T47D (cell line): ENCODE results near the gene NARF.
"Not testable (repeated sequence)": the region's sequence is repeated elsewhere in the genome, so short reads cannot be mapped to it uniquely, and the experiment has no call there.

Experiments used
- DNase-seq, 2 experiments: peaks; one replicate each; pipeline versions ENCODE4 v3.0.0 to v3.0.0-alpha.2; 2011 to 2012; ENCODE audit warnings: low read depth in 1 of 2, low spot score in 1 of 2
- JUND ChIP-seq: IDR thresholded peaks from 2 replicates; pipeline ENCODE4 v1.6.1; 2012; ENCODE audit warnings: low read depth
- in situ Hi-C: cut with HindIII; loops from 2 replicates; pipeline ENCODE4 v1.10.0; 2016; ENCODE audit warnings: low sequenced_read_pairs, low pct_unique_long_range_greater_than_20kb

Gene NARF

GRCh38 chr17:82492643-82493225 is 34.2 kb downstream of the NARF start:
- DNase-seq, result no peak
- no peak for TF ChIP-seq JUND
- in situ Hi-C loops, result no loop called here

DNA sequence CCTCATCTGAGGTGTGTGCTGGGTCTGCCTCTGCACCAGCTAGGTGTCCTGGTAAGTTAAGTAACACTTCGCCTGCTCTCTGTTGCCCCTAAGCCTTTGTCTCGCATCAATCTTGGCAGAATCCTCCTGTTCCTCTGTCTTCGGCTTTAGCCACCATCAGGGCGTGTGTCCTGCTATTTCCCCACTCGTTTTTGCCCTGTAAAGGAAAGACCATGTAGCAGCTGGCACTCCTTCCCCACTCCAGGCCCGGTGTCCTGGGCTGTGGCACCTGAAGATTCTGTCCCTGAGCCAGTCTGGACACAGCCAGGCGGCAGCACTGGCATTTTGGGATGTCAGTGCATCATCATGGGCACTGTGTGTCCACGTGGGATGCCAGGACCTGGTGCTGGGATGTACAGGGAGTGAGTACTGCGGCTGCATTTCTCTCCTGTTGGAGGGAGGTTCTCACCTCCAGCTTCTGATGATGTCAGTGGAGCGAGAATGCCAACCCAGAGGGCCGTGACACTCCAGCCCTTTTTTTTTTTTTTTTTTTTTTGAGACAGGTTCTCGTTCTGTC is 34.8 kb downstream of the NARF start:
- no peak for TF ChIP-seq JUND
- no peak for DNase-seq
- in situ Hi-C loops, result no loop called here

- in situ Hi-C loops, result no loop called here
- no peak for TF ChIP-seq JUND
- peak; percentile 74 to 94 for DNase-seq
Measured at GRCh38 chr17:82494236-82495055, 35.9 kb downstream of the NARF start.

DNA sequence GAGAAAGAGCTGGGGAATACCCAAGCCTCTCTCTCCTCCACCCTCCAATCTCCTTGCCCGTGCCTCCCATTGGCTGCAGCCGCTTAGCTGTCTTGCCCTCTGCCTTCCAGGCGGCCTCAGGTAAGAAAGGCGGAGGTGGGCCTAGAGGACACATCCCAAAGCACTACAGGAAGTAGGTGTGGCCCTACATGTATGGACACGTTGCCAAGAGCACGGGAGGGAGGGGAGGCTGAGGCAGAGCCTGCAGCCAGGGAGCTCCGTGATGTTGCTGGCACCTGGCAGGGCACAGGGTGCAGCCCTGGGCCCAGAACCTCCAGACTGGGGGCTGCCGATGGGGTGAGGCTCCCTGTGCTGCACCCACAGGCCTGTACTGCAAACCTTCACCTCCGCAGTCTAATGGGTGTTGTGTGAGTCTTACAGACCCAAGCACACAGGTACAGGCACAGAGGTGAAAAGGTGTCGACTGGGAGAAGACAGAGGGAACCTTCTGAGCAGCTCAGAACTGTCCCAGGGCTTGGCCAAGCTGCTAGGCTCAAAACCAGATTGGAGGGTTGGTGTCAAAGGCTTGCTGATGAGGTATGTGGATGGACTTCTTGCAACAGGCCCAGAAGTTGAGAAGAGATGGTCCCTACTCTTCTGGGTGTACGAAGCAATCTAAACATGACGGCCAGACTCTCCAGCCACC is 37.4 kb downstream of the NARF start:
- in situ Hi-C loops, result no loop called here
- TF ChIP-seq JUND, result no peak
- DNase-seq, result peak in 1 of 2 experiments; percentile 78

GRCh38 chr17:82496529-82497434 is 38.2 kb downstream of the NARF start:
- in situ Hi-C loops, result no loop called here
- TF ChIP-seq JUND, result no peak
- DNase-seq, result peak; percentile 96 to 98

DNA sequence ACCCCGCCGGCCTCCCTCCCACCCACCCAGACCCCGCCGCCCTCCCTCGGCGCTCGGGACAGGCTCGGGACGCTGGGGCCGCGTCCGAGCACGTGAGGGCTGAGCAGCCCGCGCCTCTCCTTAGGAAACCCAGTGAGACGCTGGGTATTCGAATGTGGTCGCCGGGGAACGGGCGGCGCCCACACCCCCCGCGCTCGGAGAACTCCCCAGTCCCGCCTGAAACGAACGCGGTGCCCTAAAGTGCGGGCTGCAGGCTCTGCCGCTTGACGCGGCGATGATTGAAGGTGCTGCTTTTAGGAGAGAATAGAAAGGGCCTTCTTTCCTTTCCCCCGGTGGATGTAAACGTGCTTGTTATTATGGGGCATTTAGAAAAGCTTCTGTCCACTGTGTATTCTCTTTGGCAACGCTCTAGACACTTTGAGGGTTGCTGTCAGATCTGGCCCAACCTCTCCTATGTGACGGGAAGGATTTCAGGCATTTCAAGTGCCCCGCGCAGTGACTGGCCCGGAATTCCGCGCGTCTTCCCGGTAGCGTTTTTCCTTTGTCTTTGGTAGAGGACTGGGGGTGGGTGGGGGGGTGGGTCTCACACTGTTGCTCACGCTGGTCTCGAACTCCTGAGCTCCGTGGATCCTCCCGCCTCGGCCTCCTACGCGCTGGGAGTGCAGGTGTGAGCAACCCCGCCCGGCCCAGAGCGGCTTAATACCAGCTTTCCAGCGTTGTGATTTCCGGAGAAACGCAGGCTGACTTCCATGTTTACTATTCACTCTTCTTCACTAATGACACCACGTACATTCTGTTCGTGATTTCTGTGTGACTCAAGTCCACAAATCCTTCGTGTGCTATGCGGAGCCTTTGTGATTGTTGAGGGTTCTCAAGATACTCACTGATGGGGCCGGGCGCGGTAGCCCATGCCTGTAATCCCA is 39.2 kb downstream of the NARF start:
- peak in 1 of 2 experiments; percentile 60 for DNase-seq
- no peak for TF ChIP-seq JUND
- in situ Hi-C loops, result no loop called here

GRCh38 chr17:82502207-82502606 is 43.7 kb downstream of the NARF start:
- no peak for TF ChIP-seq JUND
- no peak for DNase-seq
- in situ Hi-C loops, result no loop called here

DNA sequence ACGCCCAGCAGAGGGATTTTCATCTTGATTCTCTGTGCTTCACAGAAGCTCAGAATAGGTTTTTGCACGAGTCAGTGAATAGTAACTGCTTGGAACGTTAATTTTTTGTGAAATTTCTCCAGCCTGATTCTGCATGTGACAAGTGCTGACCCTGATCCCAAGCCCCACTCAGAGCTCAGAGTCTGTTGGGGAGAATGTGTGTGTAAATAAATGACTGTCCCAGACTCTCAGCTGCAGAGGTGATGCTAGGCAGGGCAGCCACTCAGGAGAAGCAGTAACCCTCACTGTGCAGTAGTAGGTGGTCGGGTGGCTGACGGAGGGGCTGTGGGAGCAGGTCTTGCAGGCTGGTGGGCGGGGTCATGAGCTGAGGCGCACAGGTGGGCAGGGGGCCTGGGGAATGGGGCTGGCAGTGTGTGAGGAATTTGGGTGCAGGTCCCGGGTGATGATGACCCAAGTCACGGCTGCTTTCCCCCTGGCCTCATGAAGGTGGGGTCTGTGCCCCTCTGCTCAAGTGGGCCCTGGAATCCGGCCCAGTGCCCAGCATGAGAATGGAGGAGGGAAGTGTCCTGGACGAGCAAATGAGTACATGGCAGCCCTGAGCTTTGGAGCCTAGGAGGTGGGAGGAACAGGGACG is 44.7 kb downstream of the NARF start:
- DNase-seq, result no peak
- in situ Hi-C loops, result no loop called here

DNA sequence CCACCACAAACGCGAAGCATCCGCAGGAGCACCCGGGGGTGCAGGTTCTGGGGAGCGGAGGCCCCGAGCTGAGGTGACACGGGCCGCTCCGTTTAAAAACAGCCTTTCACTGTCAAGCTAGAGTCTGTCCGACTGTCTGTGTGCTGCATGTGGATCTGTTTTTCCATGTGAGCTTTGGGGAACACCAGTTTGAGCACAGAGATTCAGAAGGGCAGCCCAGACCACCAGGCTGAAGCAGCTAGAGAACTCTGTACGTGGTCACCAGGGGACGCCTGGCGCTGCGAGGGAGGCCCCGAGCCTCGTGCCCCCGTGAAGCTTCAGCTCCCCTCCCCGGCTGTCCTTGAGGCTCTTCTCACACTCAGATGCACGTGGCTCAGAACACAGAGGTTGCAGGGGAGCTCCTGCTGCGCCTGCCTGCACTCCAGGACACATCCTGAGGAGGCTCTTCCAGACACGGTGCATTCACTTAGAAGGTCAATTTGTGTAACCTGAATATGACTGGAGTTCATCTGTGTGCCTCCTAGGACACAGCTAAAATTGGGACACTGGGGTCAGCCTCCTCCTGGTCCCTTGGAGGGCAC is 45.3 kb downstream of the NARF start:
- TF ChIP-seq JUND, result no peak
- in situ Hi-C loops, result no loop called here
- no peak for DNase-seq

More for the DNA sequence above, 44.7 kb downstream of the NARF start:
- TF ChIP-seq JUND, result no peak

DNA sequence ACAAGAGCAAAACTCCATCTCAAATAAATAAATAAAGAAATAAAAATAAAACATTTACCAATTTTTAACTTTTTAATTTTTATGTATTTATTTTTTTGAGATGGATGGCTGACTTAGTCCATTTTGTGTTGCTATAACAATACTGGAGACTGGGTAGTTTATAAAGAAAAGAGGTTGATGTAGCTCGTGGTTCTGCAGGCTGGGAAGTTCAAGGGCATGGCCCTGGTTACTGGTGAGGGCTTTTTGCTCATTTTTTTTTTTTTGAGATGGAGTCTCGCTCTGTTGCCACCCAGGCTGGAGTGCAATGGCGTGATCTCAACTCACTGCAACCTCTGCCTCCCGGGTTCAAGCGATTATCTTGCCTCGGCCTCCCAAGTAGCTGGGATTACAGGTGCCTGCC is 46.8 kb downstream of the NARF start:
- DNase-seq, result no peak
- TF ChIP-seq JUND, result no peak
- in situ Hi-C loops, result no loop called here

GRCh38 chr17:82506402-82506801 is 47.9 kb downstream of the NARF start:
- in situ Hi-C loops, DNase-seq: not testable (repeated sequence)
